ENCODE measurements around the gene LLGL2.
A peak's percentile ranks its signal among the peaks of the same experiment; 100 is the strongest.
"Not testable (repeated sequence)": the region's sequence is repeated elsewhere in the genome, so short reads cannot be mapped to it uniquely, and the experiment has no call there.

LLGL2 gene

DNA sequence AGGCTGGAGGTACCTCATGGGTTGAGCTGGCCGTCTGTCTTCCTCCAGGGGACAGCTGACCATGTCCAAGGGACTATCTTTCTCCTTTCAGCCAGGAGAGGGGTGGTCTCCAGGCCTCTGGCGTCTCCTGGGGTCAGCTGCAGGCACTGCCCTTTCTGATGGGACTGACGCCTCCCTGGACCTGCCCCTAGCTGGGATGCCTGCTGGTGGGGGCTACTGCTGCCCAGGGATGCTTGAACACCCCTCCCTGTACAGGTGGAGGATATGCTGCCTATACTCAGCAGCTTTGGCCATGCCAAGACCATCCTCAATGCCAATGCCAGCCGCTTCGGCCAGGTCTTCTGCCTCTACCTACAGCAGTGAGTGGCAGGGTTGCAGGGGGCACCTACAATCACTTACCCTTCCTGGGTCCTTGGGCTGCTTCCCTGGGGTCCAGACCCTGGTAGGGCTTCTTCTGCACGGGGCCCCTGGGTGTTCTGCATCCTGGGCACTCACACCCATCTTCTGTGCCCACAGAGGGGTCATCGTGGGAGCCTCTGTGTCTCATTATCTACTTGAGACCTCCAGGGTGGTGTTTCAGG lies 66.3 kb downstream of the LLGL2 start:
- DNase-seq (ENCODE audit: low spot score): no peak

DNA sequence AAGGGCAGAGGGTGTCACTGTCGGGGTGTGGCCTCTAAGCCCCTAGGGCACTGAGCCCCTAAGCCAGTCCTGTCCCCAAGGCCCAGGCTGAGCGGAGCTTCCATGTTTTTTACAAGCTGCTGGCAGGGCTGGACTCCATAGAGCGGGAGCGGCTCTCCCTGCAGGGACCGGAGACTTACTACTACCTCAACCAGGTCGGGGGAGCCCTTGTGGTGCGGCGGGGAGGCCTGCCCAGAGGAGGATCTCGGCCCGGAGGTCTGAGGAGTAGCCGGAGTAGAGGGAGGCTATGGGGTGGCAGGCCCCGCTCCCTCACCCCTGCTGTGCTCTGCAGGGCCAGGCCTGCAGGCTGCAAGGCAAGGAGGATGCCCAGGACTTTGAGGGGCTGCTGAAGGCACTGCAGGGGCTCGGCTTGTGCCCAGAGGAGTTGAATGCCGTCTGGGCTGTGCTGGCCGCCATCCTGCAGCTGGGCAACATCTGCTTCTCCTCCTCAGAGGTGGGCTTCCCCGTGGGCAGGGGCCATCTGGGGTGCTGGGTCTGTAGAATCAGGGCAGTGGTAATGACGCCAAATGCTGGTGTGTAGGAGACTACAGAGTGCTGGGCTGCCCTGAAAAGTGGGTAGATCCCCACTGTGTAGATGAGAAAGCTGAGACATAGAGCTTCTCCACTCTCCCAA lies 67.0 kb downstream of the LLGL2 start:
- no peak for DNase-seq (ENCODE audit: low spot score)

DNA sequence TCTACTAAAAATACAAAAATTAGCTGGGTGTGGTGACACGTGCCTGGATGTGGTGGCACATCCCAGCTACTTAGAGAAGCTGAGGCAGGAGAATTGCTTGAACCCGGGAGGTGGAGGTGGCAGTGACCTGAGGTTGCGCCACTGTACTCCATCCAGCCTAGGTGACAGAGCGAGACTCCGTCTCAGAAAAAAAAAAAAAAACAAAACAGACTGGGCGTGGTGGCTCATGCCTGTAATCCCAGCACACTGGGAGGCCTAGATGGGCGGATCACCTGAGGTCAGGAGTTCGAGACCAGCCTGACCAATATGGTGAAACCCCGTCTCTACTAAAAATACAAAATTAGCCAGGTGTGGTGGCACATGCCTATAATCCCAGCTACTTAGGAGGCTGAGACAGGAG lies 67.9 kb downstream of the LLGL2 start:
- not testable (repeated sequence) for DNase-seq (ENCODE audit: low spot score)

DNA sequence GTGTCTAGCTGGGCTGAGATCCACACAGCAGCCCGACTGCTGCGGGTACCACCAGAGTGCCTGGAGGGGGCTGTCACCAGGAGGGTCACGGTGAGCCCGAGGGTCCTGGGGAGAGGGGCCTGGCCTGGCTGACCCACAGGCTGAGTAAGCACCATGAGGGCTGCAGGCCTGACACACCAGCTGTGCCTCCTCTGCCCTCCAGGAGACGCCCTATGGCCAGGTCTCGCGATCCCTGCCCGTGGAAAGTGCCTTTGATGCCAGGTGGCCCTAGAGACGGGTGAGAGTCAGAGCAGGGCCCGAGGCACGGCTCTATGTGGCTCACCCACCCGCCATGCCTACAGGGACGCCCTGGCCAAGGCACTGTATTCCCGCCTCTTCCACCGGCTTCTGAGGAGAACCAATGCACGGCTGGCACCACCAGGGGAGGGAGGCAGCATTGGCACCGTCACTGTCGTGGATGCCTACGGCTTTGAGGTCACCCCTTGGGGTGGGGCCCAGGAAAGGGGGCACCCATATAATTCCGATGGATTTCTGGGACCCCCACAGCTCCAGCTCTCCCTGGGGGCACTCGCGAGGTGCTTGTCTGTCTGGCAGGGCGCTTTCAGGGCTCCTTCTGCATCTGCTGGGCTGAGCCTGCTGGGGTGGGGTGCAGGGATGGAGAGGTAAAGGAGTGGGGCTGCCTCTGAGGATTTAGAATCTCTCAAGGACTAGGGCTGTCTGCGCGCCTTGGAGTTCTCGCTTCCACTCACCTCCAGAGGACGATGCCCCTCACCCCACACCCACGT lies 69.2 kb downstream of the LLGL2 start:
- no peak for DNase-seq (ENCODE audit: low spot score)

DNA sequence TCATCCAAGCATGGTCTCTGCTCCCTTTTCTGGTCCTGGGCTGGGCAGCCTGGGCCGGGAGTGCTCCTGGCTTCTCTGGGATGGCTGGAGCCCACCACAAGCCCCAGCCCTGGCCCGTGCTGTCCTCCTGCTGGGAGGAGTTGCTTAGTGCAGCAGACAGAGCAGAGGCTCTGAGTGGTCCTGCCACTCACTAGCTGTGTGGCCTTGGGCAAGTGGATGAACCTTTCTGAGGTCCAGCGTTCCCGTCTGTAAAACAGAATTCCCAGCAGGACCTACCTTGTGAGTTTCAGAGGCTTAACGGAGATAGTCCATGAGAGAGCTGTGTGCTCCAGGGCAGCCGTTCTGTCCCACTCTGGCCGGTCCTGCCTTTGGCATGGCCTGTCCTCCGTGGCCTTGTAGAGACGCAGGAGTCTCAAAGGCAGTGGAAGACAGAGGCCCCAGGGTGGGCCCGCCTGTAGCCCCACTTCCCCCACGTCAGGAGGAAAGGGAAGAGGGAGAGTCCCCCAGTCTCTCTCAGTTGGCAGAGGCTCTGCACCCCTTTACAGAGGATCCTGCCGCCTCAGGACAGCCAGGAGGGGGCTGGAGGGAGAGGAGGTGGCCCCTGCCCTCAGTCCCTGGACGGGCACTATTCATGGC lies 69.9 kb downstream of the LLGL2 start:
- DNase-seq (ENCODE audit: low spot score): no peak

DNA sequence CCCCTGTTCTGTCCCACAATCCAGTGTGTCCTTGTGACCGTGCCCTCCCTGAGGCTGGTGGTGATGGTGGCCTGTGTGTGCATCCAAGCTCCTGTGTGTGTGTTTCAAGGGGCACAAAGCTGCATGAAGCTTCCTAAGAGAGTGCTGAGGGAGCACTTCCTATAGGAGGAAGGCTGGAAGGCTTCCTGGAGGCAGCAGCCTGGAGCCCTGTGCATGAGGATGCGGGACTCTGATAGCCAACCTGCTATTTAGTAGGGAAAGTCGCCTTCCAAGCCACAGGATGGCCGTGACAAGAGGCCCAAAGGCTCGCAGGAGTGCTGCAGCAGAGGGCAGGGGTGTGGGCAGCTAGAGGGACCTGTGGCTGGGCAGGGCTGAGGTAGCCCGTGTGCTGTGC lies 70.4 kb downstream of the LLGL2 start:
- no peak for DNase-seq (ENCODE audit: low spot score)

DNA sequence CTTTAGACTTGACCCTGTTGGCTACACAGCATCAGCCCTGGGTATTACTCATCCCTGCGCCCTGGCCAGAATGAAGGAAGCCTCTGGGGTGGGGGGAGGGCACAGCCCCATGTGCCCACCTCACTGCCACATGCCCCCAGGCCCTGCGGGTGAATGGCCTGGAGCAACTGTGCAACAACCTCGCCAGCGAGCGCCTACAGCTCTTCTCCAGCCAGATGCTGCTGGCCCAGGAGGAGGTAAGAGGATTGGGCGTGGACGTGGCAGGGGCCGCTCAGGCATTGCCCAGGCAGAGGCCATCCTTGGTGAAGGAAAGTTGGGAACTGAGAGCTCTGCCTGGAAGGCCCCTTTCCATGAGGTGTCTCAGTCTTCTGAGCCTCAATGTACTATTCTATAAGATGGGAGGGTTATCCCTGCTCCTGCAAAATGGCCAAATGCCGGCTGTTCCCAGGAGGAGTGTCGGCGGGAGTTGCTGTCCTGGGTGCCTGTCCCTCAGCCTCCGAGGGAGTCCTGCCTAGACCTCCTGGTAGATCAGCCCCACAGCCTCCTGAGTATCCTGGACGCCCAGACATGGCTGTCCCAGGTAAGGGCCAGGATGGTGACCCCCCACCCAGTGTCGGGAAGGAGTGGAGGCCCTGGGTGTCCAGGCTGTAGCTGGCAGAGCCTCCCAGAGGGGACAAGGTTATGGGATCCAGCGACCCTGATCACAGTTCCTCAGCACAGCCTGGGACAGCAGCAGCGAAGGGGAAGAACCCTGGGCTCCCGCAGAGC lies 71.0 kb downstream of the LLGL2 start:
- no peak for DNase-seq (ENCODE audit: low spot score)

DNA sequence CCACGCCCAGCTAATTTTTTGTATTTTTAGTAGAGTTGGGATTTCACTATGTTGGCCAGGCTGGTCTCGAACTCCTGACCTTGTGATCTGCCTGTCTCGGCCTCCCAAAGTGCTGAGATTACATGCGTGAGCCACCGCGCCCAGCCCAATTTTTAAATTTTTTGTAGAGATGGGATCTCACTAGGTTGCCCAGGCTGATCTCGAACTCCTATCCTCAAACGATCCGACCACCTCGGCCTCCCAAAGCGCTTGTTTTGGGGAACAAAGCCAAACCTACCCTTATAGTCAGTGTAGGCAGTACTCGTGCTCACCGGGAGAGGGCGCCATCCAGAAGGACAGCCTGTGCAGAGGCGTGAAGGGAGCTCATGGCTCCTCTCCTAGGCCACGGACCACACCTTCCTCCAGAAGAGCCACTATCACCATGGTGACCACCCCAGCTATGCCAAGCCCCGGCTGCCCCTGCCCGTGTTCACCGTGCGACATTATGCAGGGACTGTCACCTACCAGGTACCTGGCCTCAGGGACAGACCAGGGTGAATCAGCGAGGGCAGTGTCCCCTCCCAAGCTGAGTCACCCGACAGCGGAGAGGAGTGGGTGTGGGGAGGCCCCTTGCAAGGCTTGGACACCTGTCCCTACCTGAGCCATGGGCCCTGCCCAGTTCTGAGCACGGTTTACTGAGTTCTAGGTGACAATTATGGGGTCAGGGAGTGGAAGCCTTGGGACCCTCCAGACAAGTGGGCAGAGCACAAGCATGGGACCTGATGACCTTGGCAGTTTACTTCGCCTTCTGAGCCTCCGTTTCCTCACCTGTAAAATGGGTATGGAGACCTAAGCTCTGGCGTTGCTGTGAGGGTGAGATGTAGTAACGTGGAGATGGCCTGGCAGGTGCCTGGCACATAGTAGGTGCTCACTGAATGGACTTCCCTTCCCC lies 75.8 kb downstream of the LLGL2 start:
- peak; percentile 55 for DNase-seq (ENCODE audit: low spot score)

DNA sequence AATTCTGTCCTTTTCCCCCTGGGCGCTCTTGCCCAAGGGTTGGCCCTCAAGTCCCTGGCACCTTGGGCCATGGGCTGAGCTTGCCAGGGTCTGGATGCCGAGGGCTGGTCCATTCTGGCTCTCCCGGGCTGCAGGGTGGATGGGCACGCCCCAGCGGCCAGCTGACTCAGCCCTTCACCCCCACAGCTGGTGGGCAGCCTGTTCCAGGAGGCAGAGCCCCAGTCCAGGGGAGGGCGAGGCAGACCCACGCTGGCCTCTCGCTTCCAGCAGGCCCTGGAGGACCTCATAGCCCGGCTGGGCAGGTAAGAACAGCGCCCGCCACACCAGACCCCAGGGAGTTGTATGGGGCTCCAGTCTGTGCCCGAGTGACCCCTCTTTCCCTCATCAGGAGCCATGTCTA lies 77.1 kb downstream of the LLGL2 start:
- no peak for DNase-seq (ENCODE audit: low spot score)

DNA sequence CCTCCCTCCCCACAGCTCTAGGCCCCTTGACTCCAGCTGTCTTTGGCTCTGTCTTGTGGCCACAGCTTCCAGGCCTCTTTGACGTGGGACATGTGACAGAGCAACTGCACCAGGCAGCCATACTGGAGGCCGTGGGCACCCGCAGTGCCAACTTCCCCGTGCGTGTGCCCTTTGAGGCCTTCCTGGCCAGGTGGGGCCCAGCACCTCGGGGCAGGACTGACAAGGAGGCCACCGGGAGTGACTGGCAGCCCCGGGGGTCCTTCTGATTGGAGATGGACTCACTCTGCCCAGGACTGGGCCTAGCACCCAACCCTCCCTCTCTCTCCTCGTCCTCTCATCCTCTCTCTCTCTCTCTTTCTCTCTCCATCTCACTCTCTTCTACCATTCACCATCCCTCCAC lies 77.6 kb downstream of the LLGL2 start:
- no peak for DNase-seq (ENCODE audit: low spot score)

DNA sequence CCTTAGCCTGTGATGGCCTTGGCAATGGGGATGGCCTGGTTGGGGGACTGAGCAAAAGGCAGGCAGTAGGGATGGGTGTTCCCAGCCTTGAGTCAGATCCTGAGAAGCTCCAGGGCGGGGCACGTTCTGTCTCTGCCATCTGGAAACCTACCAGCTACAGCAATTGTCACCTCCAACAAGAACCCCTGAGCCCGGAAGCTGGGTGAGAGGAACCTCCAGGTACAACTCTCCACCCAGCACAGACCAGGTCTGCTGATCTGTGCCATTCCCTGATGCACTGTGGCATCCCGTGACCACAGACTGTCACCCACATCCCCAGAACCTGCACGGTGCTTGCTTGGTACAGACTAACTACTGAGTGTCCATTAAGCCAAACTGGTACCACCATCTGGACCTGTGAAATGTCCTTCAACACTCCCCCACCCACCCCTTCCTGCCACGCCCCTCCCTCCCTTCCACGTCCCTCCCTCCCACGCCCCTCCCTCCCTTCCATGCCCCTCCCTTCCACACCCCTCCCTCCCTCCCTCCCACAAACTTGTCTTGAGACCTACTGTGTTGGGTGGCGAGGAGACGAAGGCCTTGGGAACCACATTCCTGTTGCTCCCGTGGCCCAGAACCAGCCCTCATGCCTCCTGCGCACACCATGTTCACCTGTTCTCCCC lies 78.7 kb downstream of the LLGL2 start:
- DNase-seq (ENCODE audit: low spot score): no peak

DNA sequence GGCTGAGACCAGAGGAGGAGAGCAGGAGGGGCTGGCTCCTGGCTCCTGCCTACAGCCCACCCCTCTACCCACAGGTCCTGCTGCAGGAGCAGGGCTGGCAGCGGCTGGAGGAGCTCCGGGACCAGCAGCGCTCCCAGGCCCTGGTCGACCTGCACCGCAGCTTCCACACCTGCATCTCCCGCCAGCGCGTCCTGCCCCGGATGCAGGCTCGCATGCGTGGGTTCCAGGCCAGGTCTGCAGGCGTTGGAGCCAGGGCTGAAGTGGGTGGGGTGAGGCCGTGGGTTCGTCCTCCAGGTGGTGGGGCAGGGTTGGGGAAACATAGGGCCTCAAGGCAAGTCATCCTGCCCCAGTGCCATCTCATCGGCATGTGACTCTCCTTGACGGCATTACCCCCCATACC lies 80.3 kb downstream of the LLGL2 start:
- DNase-seq (ENCODE audit: low spot score): no peak

DNA sequence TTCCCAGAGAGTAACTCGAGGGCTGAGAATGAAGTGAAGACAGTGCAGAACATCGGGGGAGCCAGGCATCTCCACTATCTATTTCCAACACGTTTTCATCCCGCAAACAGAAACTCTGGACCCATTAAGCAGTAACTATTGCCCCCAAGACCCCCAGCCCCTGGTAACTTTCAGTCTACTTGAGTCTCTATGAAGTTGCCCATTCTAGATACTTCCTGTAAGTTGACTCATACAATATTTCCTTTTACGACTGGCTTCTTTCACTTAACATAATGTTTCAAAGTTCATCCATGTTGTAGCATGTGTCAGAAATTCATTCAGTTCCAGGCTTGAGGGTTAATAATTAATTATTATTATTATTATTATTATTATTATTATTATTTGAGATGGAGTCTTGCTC lies 81.6 kb downstream of the LLGL2 start:
- no peak for DNase-seq (ENCODE audit: low spot score)

DNA sequence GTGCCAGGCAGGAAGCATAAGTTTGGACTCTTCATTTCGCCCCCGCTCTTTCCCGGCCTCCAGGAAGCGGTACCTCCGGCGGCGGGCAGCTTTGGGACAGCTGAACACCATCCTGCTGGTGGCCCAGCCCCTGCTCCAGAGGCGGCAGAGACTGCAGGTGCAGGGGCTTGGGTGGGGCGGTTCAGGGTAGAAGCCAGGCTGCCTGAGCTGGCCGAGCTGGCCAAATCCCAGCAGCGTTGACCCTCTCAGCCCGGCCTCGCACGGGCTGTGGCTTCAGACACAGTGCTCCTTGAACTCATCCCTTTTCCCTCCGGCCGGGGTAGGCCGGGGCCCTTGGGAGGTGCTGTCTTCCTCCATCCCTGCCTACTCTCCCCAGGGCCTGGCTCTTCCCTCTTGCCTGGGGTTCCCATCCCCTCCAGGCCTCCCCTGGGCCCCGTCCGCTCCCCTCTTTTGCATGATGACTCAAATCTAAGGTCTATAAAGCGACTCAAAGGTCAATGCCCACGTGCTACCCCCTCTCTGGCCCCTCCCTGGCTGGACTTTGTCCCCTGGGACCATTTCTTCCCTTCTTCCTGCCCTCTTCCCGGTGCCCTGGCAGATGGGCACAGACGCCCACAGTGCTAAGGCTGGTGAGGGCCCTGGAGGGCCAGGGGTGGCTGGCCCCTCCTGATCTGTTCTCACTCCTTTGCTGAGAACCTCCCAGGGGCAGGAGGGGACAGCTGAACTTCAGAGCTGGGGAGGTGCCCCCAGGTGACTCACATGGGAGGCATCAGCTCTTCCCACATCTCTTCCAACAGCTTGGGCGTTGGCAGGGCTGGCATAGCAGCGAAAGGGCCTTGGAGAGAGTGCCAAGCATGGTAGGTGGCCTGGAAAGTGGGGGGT lies 84.8 kb downstream of the LLGL2 start:
- DNase-seq (ENCODE audit: low spot score): no peak

DNA sequence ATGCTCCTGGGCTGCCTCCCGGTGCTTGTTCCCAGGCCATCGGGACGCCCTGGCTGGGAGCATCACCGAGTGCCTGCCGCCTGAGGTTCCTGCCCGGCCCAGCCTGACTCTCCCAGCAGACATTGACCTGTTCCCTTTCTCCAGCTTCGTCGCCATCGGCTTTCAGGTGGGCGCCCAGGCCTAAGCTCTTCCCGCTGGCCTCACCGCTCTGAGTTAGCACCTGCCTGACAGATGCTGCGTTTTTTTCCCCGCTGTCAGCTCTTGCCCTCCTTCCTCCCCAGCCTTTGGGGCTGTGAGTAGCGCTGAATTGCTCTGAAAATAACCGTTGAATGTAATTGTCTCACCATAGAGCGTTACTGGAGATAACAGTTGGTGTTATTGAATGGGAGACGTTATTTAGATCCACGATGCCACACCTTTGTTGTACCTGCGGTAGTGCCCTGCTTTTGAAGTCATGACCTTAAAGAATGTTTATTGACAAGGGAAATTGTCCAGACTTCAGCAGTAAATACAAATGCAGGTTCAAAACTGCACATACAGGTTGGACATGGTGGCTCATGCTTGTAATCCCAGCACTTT lies 86.4 kb downstream of the LLGL2 start:
- DNase-seq (ENCODE audit: low spot score): no peak

DNA sequence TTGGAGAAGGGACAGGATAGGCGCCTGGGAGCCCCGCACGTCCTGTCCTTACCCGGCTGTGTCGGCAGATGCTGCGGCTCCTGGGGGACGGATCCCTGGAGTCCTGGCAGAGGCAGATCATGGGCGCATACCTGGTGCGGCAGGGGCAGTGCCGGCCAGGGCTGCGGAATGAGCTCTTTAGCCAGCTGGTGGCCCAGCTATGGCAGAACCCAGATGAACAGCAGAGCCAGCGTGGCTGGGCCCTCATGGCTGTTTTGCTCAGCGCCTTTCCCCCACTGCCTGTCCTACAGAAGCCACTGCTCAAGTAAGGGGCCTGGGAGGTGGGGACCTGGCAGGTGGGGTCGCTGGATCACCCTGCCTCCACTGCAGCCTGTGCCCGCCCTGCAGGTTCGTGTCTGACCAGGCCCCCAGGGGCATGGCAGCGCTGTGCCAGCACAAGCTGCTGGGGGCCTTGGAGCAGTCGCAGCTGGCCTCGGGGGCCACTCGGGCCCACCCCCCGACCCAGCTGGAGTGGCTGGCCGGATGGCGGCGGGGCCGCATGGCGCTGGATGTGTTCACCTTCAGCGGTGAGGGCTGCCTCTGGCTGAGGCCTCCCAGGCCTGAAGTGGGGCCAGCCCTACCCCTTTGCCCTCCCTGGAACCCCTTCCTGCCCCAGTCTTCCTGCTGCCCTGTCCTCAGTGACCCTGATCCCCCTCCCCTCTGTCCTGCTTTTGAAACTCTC lies 87.6 kb downstream of the LLGL2 start:
- no peak for DNase-seq (ENCODE audit: low spot score)

DNA sequence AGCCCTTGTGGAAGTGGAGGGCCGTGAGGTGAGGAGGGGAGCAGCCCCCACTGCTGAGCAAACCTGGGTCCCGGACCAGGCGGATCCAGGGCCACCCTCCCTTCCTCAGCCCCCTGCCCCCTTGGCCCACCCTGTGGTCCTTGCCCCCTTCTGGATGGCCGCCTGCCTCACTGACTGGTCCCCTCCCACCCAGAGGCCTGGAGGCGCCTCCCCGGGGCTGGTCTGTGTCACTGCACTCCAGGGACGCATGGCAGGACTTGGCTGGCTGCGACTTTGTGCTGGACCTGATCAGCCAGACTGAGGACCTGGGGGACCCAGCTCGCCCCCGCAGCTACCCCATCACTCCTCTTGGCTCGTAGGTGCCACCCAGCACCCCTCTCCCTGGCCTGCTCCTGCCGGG lies 88.5 kb downstream of the LLGL2 start:
- DNase-seq (ENCODE audit: low spot score): no peak

DNA sequence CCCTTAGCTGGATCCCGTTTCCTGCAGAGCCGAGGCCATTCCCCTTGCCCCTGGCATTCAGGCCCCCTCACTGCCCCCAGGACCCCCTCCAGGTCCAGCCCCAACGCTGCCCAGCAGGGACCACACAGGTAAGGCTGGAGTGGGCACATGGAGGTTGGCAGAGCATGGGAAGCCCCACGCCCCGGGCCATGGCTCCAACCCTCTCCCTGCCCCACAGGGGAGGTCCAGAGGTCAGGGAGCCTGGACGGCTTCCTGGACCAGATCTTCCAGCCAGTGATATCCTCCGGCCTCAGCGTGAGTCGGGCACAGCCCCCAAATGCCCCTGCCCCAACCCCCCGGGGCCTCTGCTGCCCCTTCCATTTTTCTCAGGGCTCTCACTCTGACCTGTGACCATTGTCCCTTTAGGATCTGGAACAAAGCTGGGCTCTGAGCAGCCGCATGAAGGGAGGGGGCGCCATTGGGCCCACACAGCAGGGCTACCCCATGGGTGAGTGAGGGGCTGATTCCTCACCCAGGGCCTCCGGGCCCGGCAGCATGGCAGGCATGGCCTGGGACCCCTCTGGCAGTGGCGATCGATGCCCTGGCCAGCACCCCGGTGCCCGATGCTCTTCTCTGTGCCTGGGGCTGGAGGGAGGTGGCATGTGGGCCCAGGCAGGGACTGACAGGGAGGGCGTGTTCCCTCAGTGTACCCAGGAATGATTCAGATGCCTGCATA lies 89.2 kb downstream of the LLGL2 start:
- DNase-seq (ENCODE audit: low spot score): no peak

All from activated CD4-positive, alpha-beta T cell treated with anti-CD3 and anti-CD28 coated beads, Interleukin-2, Interleukin-4, amounts not matched to agents 100 ng/mL and 50 ng/mL, durations not matched to agents 16 hours and 8 hours (primary cell).